Ovary (tissue), 3 donors: ENCODE data around the gene FZD1.

Experiments
- EP300 ChIP-seq: sonication (generic); formaldehyde crosslinking; IDR thresholded peaks from one replicate; pipeline ENCODE4 v1.6.1; 2017; ENCODE audit warnings: antibody characterized with exemption
- POLR2A ChIP-seq: fragments of 450-650 bp; IDR thresholded peaks from one replicate; pipeline ENCODE4 v1.6.1; 2017; ENCODE audit warnings: antibody characterized with exemption, mild to moderate bottlenecking, moderate library complexity
- TF ChIP-seq, protein P1 (sequence below), 3 donors: fragments of 450-650 bp in 2 of 3; fragments of 200-600 bp in 1 of 3; IDR thresholded peaks; one replicate each; pipeline versions ENCODE4 v1.5.1 to v1.8.0; 2016 to 2022; ENCODE audit warnings: antibody characterized with exemption in 3 of 3, mild to moderate bottlenecking in 1 of 3
- donor health status: DM: no; HTN: no; CAD: no.

DNA sequence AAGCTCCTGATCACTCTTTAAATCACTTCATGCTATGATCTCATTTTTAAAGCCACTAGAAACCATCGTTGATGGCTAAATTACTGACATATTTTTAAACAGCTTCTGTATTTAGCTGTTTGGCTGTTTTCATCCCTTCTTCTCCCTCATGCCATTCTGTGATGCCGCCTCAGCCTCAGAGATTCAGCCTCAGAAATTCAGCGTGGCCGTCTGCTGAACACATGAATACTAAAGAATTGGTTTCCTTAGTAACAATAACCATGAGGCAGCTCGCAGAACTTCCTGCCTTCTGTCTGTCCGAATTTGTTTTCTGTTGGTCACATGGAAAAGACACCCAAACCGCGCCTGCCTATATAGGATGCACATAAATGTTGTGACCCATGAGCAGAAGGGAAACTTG, 31.0 kb upstream of the FZD1 start:
- TF ChIP-seq, protein P1, sequence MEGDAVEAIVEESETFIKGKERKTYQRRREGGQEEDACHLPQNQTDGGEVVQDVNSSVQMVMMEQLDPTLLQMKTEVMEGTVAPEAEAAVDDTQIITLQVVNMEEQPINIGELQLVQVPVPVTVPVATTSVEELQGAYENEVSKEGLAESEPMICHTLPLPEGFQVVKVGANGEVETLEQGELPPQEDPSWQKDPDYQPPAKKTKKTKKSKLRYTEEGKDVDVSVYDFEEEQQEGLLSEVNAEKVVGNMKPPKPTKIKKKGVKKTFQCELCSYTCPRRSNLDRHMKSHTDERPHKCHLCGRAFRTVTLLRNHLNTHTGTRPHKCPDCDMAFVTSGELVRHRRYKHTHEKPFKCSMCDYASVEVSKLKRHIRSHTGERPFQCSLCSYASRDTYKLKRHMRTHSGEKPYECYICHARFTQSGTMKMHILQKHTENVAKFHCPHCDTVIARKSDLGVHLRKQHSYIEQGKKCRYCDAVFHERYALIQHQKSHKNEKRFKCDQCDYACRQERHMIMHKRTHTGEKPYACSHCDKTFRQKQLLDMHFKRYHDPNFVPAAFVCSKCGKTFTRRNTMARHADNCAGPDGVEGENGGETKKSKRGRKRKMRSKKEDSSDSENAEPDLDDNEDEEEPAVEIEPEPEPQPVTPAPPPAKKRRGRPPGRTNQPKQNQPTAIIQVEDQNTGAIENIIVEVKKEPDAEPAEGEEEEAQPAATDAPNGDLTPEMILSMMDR (IDR thresholded peaks at IDR 0.05), result no peak
- no peak for TF ChIP-seq POLR2A
- no peak for TF ChIP-seq EP300
